Activated naive CD4-positive, alpha-beta T cell treated with anti-CD3 and anti-CD28 coated beads, Interleukin-2, amount 10 ng/mL, durations not matched to agents 7 days and 5 days (primary cell): ENCODE data around the gene DAAM2.

Experiments
- CTCF ChIA-PET: fragments of 350-600 bp; sonication (Branson Sonifier 250); formaldehyde crosslinking; loops from one replicate; lab custom pipeline; 2021; ENCODE audit warnings: antibody characterized with exemption; lab: Charles Lee
- DNase-seq: peaks from one replicate; pipeline ENCODE4 v3.0.0-alpha.2; 2020
- H3K27ac Mint-ChIP-seq: one replicate; pipeline ENCODE4 v1.8.0; 2021; ENCODE audit warnings: mild to moderate bottlenecking, moderate library complexity, mixed read lengths
- H3K27me3 Mint-ChIP-seq: one replicate; pipeline ENCODE4 v1.8.0; 2021; ENCODE audit warnings: mild to moderate bottlenecking, mixed read lengths
- H3K36me3 Mint-ChIP-seq: one replicate; pipeline ENCODE4 v1.8.0; 2021; ENCODE audit warnings: mixed read lengths
- H3K4me1 Mint-ChIP-seq: one replicate; pipeline ENCODE4 v1.8.0; 2021; ENCODE audit warnings: mixed read lengths
- H3K4me3 Mint-ChIP-seq: one replicate; pipeline ENCODE4 v1.8.0; 2021; ENCODE audit warnings: mild to moderate bottlenecking, moderate library complexity, mixed read lengths
- H3K9me3 Mint-ChIP-seq: one replicate; pipeline ENCODE4 v1.8.0; 2021; ENCODE audit warnings: mixed read lengths

Gene DAAM2

DNA sequence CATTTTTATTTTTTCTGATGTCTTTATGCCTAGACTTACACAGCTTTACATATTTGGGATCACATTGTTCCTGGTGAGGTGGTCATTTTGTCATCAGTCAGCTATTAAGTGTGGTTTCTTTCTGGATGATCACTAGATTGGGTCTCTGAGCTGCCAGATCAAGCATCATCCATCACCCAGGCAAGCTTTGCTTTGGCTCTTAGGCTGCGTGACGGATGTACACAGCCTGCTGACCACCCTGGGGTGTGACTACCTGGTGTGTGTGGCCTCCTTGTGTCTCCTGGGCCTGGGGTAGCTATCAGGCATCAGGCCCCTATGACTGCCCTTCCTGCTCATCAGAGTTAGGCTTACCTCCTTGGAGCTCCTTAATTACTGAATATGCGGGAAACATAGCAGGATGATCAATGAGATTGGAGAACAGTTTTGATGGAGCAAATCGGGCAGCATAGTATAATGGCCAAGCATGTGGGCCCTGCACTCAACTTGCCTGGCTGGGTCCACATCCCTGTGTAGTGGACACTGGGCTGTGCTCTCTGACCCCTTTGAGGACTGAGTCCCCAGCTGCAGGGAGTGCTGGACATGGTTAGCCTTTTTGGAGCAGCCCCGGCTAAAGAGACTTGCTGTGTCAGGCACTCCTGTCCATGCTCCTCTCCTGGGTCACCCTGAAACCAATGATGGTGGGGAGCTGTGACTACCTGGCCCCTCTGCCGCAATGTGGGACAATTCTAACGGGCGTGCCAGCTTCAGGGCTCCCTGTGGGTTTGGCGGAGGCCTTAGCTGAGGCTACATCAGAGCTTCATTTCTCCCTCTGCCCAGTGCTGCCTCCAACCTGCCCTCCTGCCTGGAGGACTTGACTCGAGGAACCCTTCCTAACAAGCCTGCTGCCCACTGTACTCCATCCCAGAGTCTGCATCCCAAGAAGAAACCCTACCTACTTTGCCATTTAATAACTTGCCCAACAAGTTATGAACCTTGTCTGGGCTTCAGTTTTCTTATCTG lies 8.2 kb downstream of the DAAM2 start:
- Mint-ChIP-seq H3K36me3 (no peaks in the 10 kb centered on the region), H3K27me3 (peaks cover 30% of the 10 kb centered on the region), H3K9me3 (no peaks in the 10 kb centered on the region), H3K4me3 (no peak overlapping the region), H3K4me1 (no peaks in the 10 kb centered on the region), H3K27ac (no peak overlapping the region)
- no peak for DNase-seq
- CTCF ChIA-PET = no interaction called here

DNA sequence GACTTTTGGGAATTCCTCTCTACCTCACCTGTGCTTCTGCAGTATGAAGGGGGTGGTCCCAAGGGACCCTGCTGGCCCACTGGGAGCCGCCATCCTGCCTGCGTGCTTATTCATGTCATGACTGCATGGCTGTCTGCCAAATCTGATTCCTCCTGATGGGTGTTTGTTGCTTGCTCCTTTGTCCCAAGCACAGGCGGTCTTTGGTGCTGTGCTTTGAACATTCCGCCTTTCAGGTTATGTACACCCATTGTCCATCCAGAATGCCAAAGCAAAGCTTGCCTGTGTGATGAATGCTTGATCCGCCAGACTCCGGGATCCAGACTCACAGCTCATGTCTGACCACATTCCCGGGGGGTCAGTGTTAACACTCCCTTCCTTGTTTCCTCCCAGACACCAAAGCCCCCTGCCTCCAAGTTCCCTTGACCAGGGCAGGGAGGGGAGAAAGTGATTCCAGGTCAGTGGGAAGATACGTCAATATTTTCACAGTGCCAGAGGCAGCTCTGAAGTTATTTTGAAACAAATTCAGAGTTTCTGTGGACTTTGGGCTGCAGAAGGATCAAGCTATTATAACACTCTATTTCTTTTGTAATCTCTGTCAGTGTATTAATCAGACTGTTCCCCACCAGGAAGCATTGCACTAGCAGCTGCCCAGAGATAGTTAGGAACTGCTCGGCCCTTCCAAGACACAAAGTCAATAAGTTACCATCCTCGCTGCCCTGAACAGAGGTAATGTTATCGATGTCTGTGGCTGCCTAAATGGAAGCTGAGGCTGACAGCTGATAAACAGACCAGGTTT lies 9.5 kb downstream of the DAAM2 start:
- H3K4me1 Mint-ChIP-seq = no peaks in the 10 kb centered on the region
- H3K9me3 Mint-ChIP-seq = no peaks in the 10 kb centered on the region
- H3K4me3 Mint-ChIP-seq = no peak overlapping the region
- no peak for DNase-seq
- no peak overlapping the region for H3K27ac Mint-ChIP-seq
- H3K36me3 Mint-ChIP-seq = no peaks in the 10 kb centered on the region
- CTCF ChIA-PET = no interaction called here
- peaks cover 19% of the 10 kb centered on the region for H3K27me3 Mint-ChIP-seq

DNA sequence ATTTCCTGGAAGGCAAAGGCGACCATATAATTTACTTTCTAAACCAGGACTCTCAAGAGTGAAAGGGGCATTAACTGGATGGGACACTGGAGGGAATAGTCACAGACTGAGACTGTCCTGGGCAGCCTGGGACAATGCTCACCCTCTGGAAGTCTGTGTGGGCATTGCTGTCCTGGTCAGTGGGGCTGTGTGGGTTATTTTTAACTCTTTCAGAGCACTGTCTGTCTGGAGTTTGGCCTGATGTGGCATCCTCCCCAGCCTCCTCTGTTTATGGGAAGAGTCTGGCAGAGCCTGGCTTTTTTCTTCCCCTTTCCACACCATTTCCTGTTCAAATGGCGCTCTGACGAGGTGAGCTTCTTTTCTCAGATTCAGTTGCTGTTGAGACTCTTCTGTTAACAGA lies 11.7 kb downstream of the DAAM2 start:
- no peaks in the 10 kb centered on the region for H3K9me3 Mint-ChIP-seq
- no peaks in the 10 kb centered on the region for H3K36me3 Mint-ChIP-seq
- no peak overlapping the region for H3K4me3 Mint-ChIP-seq
- no peak for DNase-seq
- no peaks in the 10 kb centered on the region for H3K4me1 Mint-ChIP-seq
- H3K27me3 Mint-ChIP-seq = peaks cover 16% of the 10 kb centered on the region
- CTCF ChIA-PET = no interaction called here
- no peak overlapping the region for H3K27ac Mint-ChIP-seq

DNA sequence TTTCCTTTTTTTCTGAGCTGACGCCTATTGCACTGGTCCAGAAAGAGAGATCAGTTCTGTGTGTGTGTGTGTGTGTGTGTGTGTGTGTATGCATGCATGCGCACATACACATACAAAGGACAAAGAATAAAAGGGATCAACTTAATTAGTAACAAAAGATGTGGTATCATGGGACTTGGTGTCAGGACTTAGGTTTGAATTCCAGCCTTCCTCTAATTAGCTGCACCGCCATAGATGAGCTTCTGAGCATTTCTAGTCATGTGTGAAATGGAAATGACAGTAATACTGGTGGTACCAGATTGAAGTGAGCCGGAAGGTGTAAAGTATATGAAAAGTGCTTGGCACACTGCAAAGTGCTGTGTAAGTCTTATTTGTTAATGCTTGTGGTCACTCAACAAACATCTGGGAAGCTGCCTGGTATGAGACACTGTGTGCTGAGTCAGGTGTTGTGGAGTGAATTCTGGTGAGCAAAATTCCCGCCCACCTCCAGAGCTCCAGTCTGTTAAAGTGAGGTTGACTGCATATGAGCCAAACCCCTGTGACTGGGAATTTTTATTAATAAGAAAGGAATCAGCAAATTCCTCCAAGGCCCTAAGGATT lies 12.4 kb downstream of the DAAM2 start:
- CTCF ChIA-PET = no interaction called here
- Mint-ChIP-seq H3K4me3 (no peak overlapping the region), H3K27me3 (peaks cover 16% of the 10 kb centered on the region), H3K36me3 (no peaks in the 10 kb centered on the region), H3K9me3 (no peaks in the 10 kb centered on the region), H3K4me1 (no peaks in the 10 kb centered on the region), H3K27ac (no peak overlapping the region)
- DNase-seq = no peak

DNA sequence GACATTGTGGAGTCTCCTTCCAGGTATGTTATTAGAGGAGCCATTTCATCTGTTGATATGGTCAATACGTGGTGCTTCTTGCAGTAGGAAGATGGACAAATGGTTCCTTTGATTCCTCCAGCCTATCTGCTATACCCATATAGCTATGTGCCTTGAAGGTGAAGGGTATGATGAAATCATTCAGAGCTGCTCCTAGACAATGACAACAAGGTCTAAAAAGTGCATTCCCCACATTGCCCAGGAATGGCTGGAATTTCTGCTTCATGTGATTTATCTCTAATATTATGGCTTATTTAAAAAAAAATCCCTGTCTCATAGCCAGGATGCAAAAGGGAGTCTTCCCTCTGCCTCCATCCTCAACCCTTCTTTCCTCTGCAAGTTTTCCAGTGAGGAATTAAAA lies 14.1 kb downstream of the DAAM2 start:
- Mint-ChIP-seq H3K9me3 (no peaks in the 10 kb centered on the region), H3K4me3 (no peak overlapping the region), H3K27ac (no peak overlapping the region), H3K27me3 (peaks cover 13% of the 10 kb centered on the region), H3K36me3 (no peaks in the 10 kb centered on the region), H3K4me1 (no peaks in the 10 kb centered on the region)
- no peak for DNase-seq
- CTCF ChIA-PET = no interaction called here

DNA sequence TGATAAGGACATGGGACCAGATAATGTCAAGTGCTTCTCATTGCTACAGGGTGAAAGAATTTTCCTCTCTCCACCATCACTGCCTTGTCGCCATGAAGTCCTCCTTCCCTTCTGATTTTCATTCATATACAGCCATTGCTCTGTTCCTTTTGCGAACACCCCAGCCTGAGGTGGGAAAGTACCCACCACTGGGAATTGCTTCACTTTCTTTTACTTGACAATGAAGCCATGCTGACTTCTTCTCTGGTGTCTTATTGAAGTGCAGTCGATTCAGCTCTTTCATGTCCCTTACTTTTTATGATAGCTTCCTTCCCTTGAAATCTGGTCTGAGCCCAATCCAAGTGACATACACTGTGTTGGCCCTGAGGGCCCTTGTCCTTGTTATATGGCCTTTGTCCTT lies 16.2 kb downstream of the DAAM2 start:
- H3K4me3 Mint-ChIP-seq = no peak overlapping the region
- H3K9me3 Mint-ChIP-seq = no peaks in the 10 kb centered on the region
- no peak overlapping the region for H3K27ac Mint-ChIP-seq
- DNase-seq = no peak
- H3K27me3 Mint-ChIP-seq = peaks cover 7% of the 10 kb centered on the region
- H3K36me3 Mint-ChIP-seq = no peaks in the 10 kb centered on the region
- CTCF ChIA-PET = no interaction called here
- no peaks in the 10 kb centered on the region for H3K4me1 Mint-ChIP-seq

DNA sequence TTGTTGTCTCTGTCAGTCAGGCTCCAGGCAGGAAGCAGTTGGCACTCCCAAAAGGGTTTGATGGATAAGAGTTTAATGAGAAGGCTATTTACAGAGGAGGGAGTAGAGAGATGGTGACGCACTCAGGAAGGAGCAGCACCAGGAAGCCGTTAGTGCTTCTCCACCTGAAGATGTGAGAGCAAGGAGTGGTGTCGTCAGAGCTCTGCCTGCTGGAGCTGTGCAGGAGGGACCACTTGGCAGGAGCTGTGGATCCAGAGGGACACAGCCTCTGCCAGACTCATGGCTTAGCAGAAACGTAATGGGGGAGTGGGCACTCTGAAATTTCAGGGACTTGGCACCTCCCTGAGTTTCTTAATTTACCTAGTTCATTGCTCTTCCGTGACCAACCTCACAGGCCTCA lies 16.8 kb downstream of the DAAM2 start:
- Mint-ChIP-seq H3K27me3 (peaks cover 5% of the 10 kb centered on the region), H3K4me1 (no peaks in the 10 kb centered on the region), H3K9me3 (no peaks in the 10 kb centered on the region), H3K4me3 (no peak overlapping the region), H3K27ac (no peak overlapping the region), H3K36me3 (no peaks in the 10 kb centered on the region)
- CTCF ChIA-PET = no interaction called here
- DNase-seq = no peak

DNA sequence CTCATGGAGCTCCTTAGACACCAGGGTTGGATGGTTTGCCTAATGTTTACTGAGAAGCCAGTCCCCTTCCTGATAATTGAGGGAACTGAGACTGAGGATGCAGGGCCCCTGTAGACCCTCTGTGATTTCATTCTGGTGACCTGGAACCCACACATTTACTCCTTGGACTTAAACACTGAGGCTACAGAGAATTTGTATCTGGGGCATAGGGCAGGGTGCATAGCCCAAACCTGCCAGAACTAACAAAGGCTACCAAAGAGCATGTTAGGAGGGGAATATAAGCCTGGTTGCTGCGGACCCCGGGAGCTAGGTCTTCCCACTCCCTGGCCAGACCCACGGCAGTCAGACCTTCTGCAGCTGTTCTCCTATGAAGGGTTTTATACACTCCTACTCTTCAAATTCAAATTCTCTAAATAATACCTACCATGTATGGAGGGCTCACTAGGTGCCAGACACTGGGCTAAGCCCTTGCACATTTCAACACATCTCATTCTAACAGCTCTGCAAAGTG lies 19.7 kb downstream of the DAAM2 start:
- H3K36me3 Mint-ChIP-seq = no peaks in the 10 kb centered on the region
- no peak overlapping the region for H3K27ac Mint-ChIP-seq
- no peak overlapping the region for H3K4me3 Mint-ChIP-seq
- H3K9me3 Mint-ChIP-seq = no peaks in the 10 kb centered on the region
- no peak for DNase-seq
- no peaks in the 10 kb centered on the region for H3K4me1 Mint-ChIP-seq
- H3K27me3 Mint-ChIP-seq = peaks cover 5% of the 10 kb centered on the region
- CTCF ChIA-PET = no interaction called here

DNA sequence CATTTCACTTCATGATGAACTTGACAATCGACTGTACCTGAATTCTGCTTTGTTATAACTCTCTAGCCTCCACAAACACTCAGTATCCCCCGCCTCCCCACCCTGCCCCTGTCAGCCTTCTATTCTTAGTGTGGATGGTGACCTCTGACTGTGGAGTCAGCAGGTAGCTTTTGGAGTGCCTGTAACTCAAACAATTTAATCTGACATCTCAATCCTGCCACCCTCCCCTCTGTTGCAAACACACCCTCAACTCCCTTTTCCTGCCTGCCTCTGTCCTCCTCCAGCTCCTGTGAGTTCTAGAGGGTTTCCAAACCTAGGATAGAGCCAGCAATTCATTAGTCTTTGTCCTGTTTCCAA lies 20.3 kb downstream of the DAAM2 start:
- CTCF ChIA-PET = no interaction called here
- Mint-ChIP-seq H3K27me3 (peaks cover 5% of the 10 kb centered on the region), H3K9me3 (no peaks in the 10 kb centered on the region), H3K4me3 (no peak overlapping the region), H3K4me1 (no peaks in the 10 kb centered on the region), H3K27ac (no peak overlapping the region), H3K36me3 (no peaks in the 10 kb centered on the region)
- DNase-seq = no peak

DNA sequence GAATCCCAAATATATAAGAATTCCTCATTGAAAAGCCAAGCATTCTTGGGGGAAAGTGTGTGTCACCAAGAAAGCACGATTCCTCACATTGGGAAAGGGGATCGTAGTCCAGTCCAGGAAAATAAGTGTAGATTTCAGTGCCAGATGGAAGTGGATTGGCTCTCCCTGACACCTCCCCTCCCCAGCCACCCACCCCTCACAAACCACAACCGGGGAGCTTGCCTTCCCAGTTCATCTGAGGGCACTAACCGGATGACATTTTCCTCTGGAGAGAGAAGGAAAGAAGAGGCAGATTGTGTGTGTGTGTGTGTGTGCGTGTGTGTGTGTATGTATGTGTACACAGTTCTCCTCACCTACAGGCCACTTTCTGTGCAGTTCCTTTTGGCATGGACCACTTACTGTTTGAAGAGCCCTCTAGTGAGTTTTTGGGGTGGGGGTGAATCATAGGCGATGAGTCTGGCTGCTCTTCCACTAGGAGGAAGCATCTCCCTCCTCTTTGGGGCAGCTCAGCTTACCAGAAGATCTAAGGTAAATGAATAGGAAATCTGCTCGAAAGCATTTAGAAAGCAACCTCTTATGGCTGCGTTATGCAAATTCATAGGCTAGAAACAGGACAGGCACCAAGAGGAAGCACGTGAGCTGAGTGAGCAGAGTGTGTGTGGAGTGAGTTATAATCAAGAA lies 20.8 kb downstream of the DAAM2 start:
- H3K4me1 Mint-ChIP-seq = no peaks in the 10 kb centered on the region
- no peak for DNase-seq
- CTCF ChIA-PET = no interaction called here

DNA sequence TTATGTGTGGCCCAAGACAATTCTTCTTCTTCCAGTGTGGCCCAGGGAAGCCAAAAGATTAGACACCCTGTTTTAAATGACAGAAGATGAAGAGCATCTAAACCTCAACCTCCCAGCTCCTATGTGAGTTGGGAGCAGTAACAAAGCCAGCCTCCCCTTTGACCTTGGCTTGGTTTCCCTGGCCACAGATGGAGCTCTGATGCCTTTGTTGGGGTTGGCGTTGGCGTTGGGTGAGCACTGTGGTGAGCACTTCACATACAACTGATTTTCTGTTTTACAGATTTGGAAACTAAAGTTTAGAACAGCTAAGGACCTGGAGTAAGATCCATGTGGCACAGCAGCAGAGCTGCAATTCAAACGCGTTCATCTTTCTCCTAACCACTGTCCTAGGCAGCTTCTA lies 22.1 kb downstream of the DAAM2 start:
- H3K27ac Mint-ChIP-seq = no peak overlapping the region
- CTCF ChIA-PET = no interaction called here
- H3K9me3 Mint-ChIP-seq = no peaks in the 10 kb centered on the region

More for the DNA sequence above, 20.8 kb downstream of the DAAM2 start:
- H3K36me3 Mint-ChIP-seq = no peaks in the 10 kb centered on the region
- no peaks in the 10 kb centered on the region for H3K9me3 Mint-ChIP-seq
- peaks cover 5% of the 10 kb centered on the region for H3K27me3 Mint-ChIP-seq
- H3K4me3 Mint-ChIP-seq = no peak overlapping the region
- H3K27ac Mint-ChIP-seq = no peak overlapping the region

DNA sequence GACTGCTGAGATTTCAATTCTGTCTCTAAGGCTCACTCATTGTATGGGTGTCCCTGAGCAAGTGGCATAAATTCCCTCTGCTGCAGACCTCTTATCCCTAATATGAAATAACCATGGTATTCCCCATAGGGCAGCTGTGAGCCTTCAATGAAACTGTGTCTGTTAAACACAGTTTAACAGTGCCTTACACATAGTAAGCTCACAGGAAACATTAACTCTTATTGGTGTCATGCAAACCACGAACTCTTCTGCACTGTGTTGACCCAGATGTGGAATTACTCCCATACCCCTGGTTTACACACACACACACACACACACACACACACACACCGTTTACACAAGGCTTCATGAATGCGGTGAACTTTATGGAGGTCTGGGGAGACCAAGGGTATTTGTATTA lies 23.2 kb downstream of the DAAM2 start:
- no peaks in the 10 kb centered on the region for H3K36me3 Mint-ChIP-seq
- no peaks in the 10 kb centered on the region for H3K4me1 Mint-ChIP-seq
- H3K4me3 Mint-ChIP-seq = no peak overlapping the region
- CTCF ChIA-PET = no interaction called here
- no peaks in the 10 kb centered on the region for H3K9me3 Mint-ChIP-seq
- H3K27me3 Mint-ChIP-seq = peaks cover 5% of the 10 kb centered on the region
- DNase-seq = no peak
- no peak overlapping the region for H3K27ac Mint-ChIP-seq

More for the DNA sequence above, 22.1 kb downstream of the DAAM2 start:
- H3K4me1 Mint-ChIP-seq = no peaks in the 10 kb centered on the region
- H3K4me3 Mint-ChIP-seq = no peak overlapping the region
- DNase-seq = no peak
- H3K36me3 Mint-ChIP-seq = no peaks in the 10 kb centered on the region
- peaks cover 5% of the 10 kb centered on the region for H3K27me3 Mint-ChIP-seq

DNA sequence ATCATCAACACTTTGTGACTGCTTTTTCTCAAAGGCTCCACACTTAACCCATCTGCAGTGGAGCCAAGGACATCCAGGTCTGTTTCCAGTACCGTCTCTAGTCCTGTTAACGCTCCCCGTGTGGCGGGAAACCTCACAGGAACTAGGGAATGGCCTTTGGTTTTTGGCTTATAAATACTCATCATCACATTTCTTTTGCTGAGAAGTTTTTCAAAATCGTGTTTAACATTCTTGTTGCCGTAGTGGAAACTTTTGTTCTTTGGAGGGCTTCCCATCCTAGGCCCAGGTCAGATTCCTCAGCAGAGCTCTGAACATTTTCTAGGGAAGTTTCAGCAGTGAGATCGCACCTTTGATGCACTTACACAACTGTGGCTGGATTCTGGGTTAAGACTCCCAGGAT lies 24.6 kb downstream of the DAAM2 start:
- H3K27me3 Mint-ChIP-seq = peaks cover 5% of the 10 kb centered on the region
- H3K27ac Mint-ChIP-seq = no peak overlapping the region
- CTCF ChIA-PET = no interaction called here
- DNase-seq = no peak
- H3K4me1 Mint-ChIP-seq = no peaks in the 10 kb centered on the region
- no peaks in the 10 kb centered on the region for H3K9me3 Mint-ChIP-seq
- H3K36me3 Mint-ChIP-seq = no peaks in the 10 kb centered on the region
- no peak overlapping the region for H3K4me3 Mint-ChIP-seq

DNA sequence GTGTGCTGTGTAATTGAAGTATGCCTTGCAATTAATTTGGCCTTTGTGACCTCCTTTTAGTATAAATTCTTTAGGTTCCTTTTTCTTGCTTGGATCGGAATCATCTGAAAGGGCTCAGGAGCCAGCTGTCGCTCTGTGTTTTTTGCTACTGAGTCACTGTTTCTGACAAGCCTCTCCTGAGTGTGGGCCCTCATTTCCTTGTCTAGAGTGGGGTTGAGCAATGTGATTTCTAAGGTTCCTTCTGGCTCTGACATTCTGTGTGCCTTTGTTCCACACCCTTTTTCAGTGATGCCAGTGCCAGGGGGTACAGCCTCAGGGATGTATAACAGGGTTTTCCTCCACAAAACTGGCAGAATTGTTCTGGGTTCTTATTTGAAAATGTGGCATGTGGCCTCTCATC lies 26.5 kb downstream of the DAAM2 start:
- CTCF ChIA-PET = no interaction called here
- no peak overlapping the region for H3K4me3 Mint-ChIP-seq
- H3K36me3 Mint-ChIP-seq = no peaks in the 10 kb centered on the region
- H3K9me3 Mint-ChIP-seq = no peaks in the 10 kb centered on the region
- no peak overlapping the region for H3K27ac Mint-ChIP-seq
- peaks cover 6% of the 10 kb centered on the region for H3K27me3 Mint-ChIP-seq
- H3K4me1 Mint-ChIP-seq = no peaks in the 10 kb centered on the region
- DNase-seq = no peak
